Ramos (cell line): ENCODE measurements around the gene TMEM132A.

Experiments
- in situ Hi-C: fragments of 300-500 bp; cut with MboI; formaldehyde crosslinking; loops from one replicate; pipeline ENCODE4 v1.14.3; 2022; ENCODE audit warnings: low sequenced_read_pairs; ENCODE audit not compliant: unreplicated experiment

TMEM132A gene, protein sequence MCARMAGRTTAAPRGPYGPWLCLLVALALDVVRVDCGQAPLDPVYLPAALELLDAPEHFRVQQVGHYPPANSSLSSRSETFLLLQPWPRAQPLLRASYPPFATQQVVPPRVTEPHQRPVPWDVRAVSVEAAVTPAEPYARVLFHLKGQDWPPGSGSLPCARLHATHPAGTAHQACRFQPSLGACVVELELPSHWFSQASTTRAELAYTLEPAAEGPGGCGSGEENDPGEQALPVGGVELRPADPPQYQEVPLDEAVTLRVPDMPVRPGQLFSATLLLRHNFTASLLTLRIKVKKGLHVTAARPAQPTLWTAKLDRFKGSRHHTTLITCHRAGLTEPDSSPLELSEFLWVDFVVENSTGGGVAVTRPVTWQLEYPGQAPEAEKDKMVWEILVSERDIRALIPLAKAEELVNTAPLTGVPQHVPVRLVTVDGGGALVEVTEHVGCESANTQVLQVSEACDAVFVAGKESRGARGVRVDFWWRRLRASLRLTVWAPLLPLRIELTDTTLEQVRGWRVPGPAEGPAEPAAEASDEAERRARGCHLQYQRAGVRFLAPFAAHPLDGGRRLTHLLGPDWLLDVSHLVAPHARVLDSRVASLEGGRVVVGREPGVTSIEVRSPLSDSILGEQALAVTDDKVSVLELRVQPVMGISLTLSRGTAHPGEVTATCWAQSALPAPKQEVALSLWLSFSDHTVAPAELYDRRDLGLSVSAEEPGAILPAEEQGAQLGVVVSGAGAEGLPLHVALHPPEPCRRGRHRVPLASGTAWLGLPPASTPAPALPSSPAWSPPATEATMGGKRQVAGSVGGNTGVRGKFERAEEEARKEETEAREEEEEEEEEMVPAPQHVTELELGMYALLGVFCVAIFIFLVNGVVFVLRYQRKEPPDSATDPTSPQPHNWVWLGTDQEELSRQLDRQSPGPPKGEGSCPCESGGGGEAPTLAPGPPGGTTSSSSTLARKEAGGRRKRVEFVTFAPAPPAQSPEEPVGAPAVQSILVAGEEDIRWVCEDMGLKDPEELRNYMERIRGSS

DNA sequence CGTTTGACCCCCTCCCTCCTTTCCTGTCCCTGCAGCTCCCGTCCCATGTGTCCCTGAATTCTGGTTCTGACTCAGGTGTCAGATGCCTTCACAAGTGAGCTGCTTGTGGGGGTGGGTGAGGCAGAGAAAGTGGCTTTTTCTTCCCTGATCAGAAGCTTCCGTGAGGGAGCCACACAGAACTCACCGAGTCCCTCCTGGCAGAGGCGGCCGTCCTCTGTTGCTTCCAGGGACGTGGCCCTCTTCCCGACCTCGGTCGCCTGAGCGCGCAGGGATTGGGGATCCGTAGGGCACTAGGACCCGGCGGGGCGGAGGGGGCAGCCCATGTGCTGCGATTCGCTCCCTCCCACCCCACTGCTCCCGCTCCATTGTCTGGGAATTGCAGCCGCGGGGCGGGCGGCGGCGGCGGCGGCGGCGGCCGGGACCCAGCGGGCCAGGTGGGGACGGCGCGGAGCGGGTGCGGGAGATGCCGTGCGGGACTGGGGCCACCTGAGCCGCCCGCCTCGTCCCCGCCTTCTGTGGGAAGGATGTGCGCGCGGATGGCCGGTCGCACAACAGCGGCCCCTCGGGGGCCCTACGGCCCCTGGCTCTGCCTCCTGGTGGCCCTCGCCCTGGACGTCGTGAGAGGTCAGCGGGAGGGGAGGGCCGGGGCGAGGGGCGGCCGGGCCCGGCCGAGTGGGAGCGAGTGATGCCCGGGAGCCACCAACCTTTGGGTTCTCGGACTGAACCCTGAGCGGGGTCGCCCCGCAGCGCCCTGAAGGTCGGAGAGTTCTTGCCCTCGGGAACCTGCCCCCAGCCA lies at the start of gene TMEM132A:
TSS of gene TMEM132A (plus strand) at position 351 of the 796 bp plus-strand sequence. CDS start at position 525, 174 bp downstream.
- in situ Hi-C loops, result loop anchor here (25.0 kb wide), 2 partner anchors 462 to 1812 kb away; partner anchors contain the start of genes FAM111B and MS4A1

DNA sequence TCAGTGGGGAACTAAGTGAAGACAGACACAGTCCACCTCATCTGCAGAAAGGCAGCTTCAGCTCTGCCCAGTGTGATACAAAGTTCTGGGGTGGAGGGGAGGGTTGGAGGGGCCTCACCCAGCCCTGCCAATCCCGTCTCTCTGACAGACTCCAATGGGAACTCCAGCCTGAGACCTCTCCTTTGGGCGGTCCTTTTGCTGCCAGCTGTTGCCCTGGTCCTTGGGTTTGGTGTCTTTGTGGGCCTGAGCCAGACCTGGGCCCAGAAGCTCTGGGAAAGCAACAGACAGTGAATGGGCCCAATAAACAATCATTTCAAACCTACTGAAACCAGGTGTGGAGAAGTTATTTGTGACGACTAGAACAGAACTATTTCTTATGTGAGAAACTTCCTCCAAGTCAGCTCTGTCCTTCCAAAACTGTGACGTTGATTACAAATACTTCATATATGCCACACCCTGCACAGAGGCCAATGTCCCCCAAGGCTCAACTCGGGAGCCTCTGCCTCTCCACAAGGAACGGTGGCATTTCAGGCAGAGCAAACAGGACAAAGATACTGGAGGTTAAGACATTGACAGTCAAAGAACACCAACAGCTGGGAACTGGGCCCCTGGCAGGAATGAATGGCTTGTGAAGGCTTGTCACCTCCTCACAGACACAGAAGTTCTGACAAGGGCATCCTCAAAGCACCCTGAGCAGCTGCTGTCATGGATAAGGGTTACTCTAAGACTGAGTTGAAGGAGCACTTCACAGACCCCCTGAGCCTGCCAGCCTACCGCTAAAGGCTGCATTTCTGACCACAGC lies 48.7 kb upstream of the TMEM132A start:
- in situ Hi-C loops, result no loop called here

DNA sequence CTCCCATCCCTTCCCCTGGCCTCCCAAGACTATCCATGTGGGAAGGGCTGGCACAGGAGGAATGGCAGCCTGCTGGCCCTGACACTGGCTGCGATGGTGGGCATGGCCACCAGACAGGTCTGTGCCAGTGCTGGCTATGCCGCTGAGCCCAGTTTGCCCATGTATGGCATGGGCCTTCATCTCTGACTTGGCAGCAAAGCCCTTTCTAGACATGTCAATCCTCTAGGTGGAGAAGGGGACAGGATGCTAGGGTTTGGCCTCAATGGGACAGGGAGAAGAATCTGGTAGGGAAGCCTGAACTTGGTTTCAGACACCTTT lies 48.1 kb upstream of the TMEM132A start:
- in situ Hi-C loops, result no loop called here

DNA sequence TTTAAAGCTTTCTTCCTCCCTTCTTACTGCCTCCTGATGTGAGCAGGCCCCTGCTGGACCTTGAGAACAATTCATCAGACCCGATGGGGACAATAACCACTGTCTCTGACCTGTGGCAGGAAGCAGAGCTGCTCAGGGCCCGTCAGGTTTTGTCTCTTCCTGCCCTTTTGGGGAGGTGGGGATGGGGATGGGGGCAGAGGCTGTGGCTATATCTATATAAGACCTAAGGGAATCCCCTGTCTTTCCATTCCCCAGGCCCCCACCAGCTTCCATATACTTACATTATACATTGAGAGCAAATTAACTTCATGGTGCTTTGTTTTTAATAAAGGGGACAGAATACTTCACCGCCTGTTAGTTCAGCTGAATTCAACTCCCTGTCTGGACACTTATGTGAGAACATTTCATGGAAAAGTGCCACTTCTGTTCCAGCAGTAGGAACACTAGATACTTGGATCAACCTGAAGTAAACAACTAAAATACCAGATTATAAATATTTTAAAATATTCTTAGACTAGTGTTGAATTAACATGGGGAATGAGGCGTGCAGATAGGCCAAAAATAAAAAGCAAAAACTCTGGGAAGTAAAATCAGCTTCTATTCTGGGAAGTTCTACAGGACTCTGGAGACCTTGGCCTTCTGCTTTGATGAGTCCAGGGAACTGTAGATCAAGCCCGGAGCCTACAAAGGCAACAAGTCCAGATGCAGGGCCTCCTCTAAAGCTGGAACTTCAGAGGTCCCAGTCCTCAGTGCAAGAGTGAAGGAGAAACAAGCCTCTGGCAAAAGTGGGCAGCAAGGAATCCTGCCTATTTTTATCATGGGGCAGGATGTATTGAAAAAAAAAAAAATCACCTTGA lies 45.8 kb upstream of the TMEM132A start:
- in situ Hi-C loops, result no loop called here

DNA sequence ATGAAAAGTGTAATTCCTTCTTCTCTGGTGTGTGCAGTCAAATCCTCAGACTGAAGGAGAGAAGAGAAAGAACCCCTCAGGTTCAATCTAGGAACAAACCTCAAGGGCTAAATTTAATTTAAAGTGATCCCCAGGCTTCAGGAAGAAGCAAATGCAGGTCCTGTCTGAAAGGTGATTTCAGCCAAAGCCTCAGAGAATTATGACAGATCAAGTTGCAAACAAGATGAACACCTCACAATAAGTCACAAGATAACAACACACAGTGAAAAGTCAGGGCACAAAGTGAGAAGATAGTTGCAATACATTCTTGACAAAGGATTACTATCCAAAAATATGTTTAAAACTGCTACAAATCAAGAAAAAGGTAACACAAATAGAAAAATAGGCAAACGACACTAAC lies 45.2 kb upstream of the TMEM132A start:
- in situ Hi-C loops, result no loop called here

DNA sequence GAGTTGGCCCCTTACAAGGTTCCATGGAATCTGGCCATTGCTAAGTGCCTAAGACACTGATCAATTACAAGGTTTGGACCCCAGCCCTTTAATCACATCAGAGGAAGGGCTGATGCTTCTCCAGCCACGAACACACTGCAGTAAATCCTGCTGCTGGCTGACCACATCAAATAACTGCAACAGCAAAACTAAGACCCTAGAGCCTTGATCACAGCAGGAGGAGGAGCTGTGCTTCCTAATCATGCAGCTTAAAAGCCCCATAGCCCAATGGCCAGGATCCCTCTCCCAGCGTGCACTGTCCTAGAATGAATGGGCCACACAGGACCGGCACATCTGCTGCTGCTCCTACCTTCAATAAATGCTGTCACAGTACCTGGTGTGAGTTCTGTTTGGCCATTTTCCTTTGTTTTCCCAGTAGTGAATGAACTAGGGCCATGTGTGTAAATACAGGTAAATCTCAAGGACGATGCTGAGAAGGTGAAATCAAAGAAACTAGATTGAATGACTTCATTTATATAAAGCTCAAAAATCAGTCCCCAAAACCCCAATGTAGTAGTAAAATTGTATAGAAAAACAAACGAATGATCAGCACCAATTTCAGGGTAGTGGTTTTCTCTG lies 44.2 kb upstream of the TMEM132A start:
- in situ Hi-C loops, result no loop called here

DNA sequence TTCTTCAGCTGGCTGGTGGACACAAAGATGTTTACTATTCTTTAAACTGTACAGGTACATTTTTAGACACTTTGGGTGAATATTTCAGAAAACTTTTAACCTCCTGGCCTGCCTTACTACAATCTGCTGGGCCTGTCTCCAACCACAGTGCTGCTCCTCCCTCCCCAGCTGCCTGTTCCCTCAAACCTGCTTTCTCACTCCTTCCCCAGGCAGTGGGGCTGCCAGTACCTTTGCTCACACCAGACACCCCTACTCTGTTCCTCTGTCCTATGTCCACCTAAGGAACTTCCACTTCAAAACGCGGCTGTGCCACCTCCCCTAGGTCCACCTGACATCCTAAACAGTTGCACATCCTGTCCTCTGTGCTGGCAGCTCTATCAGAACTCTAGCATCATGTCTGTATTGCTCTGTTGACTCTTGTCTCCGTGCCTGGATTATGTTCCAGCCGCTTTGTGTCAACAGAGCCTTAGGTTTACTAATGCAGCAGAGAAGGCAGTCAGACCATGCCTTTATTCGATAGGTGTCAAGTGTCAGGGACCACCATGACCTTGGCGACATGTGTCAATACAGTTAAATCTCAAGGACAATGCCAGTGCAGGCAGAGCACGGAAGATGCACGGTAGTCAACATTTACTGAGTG lies 43.5 kb upstream of the TMEM132A start:
- in situ Hi-C loops, result no loop called here

DNA sequence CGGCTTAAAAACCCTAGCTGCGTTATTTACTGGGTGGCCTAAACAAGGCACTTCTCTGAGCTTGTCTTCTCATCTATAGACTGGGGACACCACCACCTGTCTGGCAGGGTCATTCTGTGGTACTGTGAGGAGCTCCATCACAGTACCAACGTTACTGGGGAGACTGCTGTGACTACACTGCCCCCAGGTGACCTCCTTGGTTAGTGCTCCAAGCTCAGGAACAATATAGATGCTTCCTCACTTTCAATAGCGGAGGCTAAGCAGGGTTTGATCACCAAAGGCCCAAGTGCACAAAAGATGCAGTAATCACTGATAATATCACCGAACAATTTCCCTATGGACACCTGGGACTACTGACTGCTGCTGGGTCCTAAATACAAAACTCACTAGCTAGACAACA lies 36.7 kb upstream of the TMEM132A start:
- in situ Hi-C loops, result no loop called here

DNA sequence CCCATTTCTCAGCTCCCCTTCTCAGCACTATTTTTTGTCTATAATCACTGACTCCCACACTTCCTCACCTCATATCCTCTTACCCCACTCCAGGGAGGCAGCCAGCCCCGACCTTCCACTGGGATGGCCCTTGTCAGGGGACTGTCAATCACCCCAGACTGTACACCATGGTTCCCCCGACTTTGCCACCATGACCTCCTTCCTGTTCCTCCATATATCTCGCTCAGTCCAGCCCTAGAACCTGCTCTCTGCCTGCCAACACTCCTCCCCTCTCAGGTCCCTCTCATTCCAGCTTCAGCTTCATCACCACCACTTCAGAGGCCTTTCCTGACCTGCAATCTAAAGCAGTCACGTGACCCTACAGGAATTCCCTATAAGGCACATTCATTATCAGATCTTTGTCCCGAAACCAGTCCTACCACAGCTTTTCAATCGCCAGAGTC lies 34.4 kb upstream of the TMEM132A start:
- in situ Hi-C loops, result no loop called here

DNA sequence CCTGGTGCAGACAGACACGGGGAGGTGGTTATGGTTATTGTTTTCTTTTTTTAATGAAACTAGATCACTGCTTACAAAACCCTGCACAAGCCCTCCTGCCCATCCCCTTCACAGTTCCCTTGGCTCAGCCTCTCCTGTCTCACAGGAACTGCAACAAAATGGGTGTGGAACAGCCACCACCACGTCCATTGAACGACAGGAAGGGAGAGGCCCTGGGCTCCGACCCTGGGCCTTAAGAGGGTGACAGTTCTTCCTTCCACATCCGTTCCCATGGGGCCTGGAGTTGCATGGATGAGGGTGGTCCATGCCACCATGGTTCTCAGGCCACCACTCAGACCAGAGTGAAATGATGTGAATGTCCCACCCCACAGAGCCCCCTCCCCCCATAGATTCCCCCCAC lies 33.6 kb upstream of the TMEM132A start:
- in situ Hi-C loops, result no loop called here

DNA sequence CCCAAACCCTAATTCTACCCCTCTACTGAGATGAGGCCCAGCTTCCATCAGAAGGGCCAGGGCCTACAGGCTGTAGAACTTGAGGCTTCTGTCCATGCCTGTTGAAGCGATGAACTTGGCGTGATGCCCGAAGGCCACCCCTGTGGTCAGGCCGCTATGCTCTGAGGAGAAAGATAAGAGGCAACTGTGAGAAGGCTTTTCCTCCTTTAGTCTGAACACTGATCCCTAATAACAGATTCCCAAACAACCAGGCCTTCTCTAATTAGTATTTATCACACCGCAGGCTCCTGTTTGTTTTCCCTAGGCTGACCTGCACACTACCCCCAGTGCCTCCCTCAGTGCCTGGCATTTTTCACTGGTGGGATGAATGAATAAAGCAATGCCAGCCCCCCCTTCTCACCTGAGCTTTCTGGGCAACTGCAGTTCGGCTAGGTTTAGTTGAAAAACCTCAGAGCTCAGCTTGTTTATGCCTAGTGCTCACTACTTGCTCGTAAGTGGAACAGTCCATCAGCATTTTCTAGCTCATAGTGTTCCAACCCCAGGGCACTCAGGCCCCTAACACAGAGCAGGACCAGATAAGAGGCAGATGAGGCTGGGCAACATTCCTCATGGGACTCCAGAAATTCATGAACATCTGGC lies 33.0 kb upstream of the TMEM132A start:
- in situ Hi-C loops, result no loop called here

DNA sequence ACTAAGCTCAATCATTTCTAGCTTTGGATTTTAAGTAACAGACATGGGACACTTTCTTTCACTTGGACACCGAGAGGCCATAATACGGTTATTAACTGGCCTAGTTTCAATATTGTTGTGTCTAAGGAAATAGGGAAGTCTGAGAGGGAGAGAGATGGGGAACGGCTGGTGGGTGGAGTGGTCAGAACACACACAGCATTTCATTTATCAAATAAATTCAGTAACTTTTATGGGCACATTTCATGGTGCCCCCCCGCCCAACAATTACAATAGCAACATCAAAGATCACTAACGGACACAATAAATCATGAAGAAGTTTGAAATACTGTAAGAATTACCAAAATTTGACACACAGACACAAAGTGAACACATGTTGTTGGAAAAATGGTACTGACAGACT lies 28.6 kb upstream of the TMEM132A start:
- in situ Hi-C loops, result no loop called here

DNA sequence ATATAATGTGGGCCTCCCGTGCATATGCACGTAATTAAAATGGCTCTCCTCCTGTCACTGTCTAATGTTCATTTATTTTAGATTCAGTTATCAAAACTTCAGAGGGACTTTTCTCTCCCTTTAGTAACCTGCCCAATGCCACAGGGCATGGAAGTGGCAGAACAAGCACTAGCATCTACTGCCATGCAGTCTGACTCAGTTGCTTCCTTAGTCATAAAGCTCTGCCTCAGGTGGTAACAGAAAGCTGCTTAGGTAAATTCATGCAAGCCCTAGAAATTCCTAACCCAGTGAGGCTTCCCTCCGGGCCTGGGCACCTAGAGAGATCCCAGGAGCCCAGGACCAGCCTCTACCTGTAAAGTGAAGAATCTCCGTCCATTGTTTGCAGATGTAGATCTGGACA lies 26.8 kb upstream of the TMEM132A start:
- in situ Hi-C loops, result no loop called here

DNA sequence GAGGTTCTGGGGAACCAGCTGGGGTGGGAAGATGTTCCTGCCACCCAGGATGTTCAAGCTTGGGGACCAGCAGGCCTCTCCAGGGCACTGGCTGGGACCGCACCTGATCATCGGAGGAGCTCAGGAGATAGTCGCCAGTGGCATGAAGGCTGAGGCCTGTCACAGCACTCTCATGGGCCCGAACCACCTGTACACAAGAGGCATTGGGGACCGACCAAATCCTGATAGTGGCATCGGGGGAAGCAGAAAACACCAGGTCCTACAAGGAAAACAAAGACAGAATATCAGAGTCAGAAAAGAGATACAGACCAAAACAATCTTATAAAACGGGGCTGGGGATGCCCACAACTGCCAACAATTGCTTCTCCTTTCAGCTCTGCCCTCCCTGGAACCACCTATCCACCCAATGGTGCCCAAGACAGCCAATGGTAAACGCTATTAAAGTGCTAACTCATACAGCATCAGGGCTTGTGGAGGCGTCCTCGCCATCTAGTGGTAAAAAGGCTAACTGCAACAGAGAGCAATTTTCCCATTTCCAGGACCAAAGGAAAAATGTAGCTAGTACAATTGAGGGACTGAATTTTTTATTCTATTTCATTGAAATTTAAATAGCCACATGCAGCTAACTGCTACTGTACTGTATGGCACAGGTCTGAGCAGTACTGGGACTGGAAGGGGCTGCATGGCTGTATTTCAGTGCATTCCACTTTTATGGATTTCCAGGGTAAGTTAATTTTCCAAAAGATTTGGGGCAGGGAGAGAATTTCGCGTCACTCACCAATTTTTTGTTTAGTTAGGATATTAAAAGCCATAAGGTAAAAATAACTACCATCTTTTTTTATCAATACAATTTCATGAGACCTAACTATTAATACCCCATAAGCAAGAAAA lies 25.0 kb upstream of the TMEM132A start:
- in situ Hi-C loops, result no loop called here

DNA sequence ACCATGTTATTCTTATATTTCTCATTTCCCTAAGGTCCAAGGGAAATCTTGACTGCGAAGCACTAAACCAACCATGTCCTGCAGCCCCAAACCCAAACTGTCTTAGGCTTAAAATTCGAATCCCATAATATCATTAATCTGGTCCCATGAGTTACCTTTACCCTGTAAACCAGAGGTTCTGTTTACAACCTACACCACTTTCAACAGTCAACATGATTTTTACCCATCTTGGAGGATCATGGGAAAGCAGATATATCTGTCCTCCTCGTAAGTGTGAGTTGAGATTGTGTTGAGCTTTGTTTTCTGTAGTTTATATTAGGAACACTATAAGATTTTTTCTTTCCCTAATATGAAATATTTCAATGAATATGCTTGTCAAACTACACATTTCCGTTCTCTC lies 24.3 kb upstream of the TMEM132A start:
- in situ Hi-C loops, result loop anchor here (25.0 kb wide), 2 partner anchors 438 to 1788 kb away; partner anchors contain the start of genes FAM111B and MS4A1
